Kidney (tissue), 14 donors: ENCODE data around the gene C11orf91. TPM values are rescaled to one million over a fixed set of nuclear protein-coding genes. Genes with fewer than 3 reads are reported as not detected.

Experiments used
- DNase-seq, 5 donors: peaks; one replicate each; pipeline ENCODE4 v3.0.0-alpha.2; 2013 to 2020
- FAIRE-seq: peaks from 2 replicates; lab custom pipeline; 2012; peaks lifted over from hg19 to GRCh38; lab: Jason Lieb, UNC
- H3K27ac ChIP-seq, 2 donors: one replicate each; pipeline ENCODE4 v1.7.0; 2013; ENCODE audit warnings: low read depth in 2 of 2, low read length in 2 of 2, inconsistent platforms in 1 of 2
- H3K27me3 ChIP-seq: one replicate; pipeline ENCODE4 v1.7.1; 2013; ENCODE audit warnings: low read length, inconsistent platforms; ENCODE audit not compliant: control insufficient read depth, insufficient read depth
- H3K36me3 ChIP-seq, 3 donors: one replicate each; pipeline versions ENCODE4 v1.7.0 to v1.7.1; 2013; ENCODE audit warnings: low read length in 3 of 3, control low read depth in 1 of 3, inconsistent platforms in 1 of 3; ENCODE audit not compliant: insufficient read depth in 3 of 3, control insufficient read depth in 2 of 3
- H3K4me1 ChIP-seq, 3 donors: one replicate each; pipeline versions ENCODE4 v1.7.0 to v1.7.1; 2013; ENCODE audit warnings: low read length in 3 of 3, inconsistent platforms in 1 of 3, low read depth in 1 of 3; ENCODE audit not compliant: control insufficient read depth in 2 of 3, insufficient read depth in 2 of 3
- H3K4me3 ChIP-seq, 3 donors: one replicate each; pipeline versions ENCODE4 v1.7.0 to v1.8.1; 2013; ENCODE audit warnings: low read length in 3 of 3, control low read depth in 1 of 3, inconsistent platforms in 1 of 3
- H3K9ac ChIP-seq, 3 donors: one replicate each; pipeline versions ENCODE4 v1.7.0 to v1.7.1; 2013; ENCODE audit warnings: low read length in 3 of 3, control low read depth in 1 of 3, inconsistent platforms in 1 of 3
- H3K9me3 ChIP-seq, 3 donors: one replicate each; pipeline versions ENCODE4 v1.7.0 to v1.7.1; 2013; ENCODE audit warnings: low read length in 3 of 3, control low read depth in 1 of 3, inconsistent platforms in 1 of 3; ENCODE audit not compliant: control insufficient read depth in 2 of 3, insufficient read depth in 1 of 3
- CTCF ChIP-seq: IDR thresholded peaks from 3 replicates; pipeline ENCODE4 v1.5.1; 2012; ENCODE audit warnings: mild to moderate bottlenecking, moderate library complexity, borderline replicate concordance; ENCODE audit not compliant: insufficient read depth; ENCODE audit errors: extremely low read depth
- intact Hi-C: fragments of 100-400 bp; cut with DNase I; formaldehyde crosslinking; loops from one replicate; pipeline ENCODE4 v1.11.1; 2022
- polyA plus RNA-seq: library from polyadenylated mRNA; stranded (reverse); fragments of 350-450 nt; fragmentation: Illumina TruSeq; extraction: RNeasy Lipid Tissue Mini Kit (QIAGEN cat#74804); gene quantifications from one replicate; pipeline ENCODE4 v1.2.3, GENCODE V29; 2014; ENCODE audit warnings: low read depth, low replicate concordance; ENCODE audit not compliant: insufficient read depth
- total RNA-seq: library from RNA; stranded (reverse); fragmentation: NEBNext Ultra II Directional; extraction: Animal tissue kit (Norgen Biotek cat#: 25700); gene quantifications from one replicate; pipeline ENCODE4 v1.2.1, GENCODE V29; 2021
- donor health status: control.
- donor health status: control.
- donor health status: control.
- donor health status: control.
- donor health status: control.
- donor health status: DM: yes; HTN: yes; CAD: no.
- donor health status: Normal renal cell carcinoma (clear cell type).

C11orf91 gene
- total and polyA plus RNA-seq, 2 donors from 2014 or later = not detected

- H3K27me3 ChIP-seq = no peaks in the 10 kb centered on the region
- no peak overlapping the region for H3K4me3 ChIP-seq
- peak overlapping the region in 1 of 3 donors; percentile 27 for H3K9ac ChIP-seq
- H3K9me3 ChIP-seq = no peaks in the 10 kb centered on the region
- no peak for TF ChIP-seq CTCF
- intact Hi-C loops = no loop called here
- no peak for DNase-seq
- peaks cover 0 to 30% (median 14%) of the 10 kb centered on the region in 3 donors for H3K36me3 ChIP-seq
- peaks cover 3 to 43% (median 38%) of the 10 kb centered on the region in 3 donors for H3K4me1 ChIP-seq
- no peak for FAIRE-seq
- peak overlapping the region; percentile 94 to 96 for H3K27ac ChIP-seq
These were observed 22.1 kb upstream of the C11orf91 start for GRCh38 chr11:33722590-33723234.

- Histone ChIP-seq H3K9me3 (no peaks in the 10 kb centered on the region), H3K9ac (peak overlapping the region in 1 of 3 donors; percentile 27), H3K4me1 (peaks cover 3 to 43% (median 38%) of the 10 kb centered on the region in 3 donors), H3K27ac (peak overlapping the region; percentile 94 to 96), H3K36me3 (peaks cover 0 to 35% (median 19%) of the 10 kb centered on the region in 3 donors), H3K27me3 (no peaks in the 10 kb centered on the region), H3K4me3 (no peak overlapping the region)
- intact Hi-C loops = no loop called here
- DNase-seq (no peak), FAIRE-seq (no peak)
- TF ChIP-seq CTCF = no peak
These were observed 21.4 kb upstream of the C11orf91 start for GRCh38 chr11:33721984-33722383.

GRCh38 chr11:33721426-33721825 lies 20.8 kb upstream of the C11orf91 start:
- Histone ChIP-seq H3K4me1 (peaks cover 3 to 48% (median 41%) of the 10 kb centered on the region in 3 donors), H3K4me3 (no peak overlapping the region), H3K27ac (peak overlapping the region; percentile 94 to 96), H3K9ac (no peak overlapping the region), H3K36me3 (peaks cover 0 to 40% (median 25%) of the 10 kb centered on the region in 3 donors), H3K27me3 (no peaks in the 10 kb centered on the region), H3K9me3 (no peaks in the 10 kb centered on the region)
- intact Hi-C loops = no loop called here
- TF ChIP-seq CTCF = no peak
- no peak for FAIRE-seq
- DNase-seq = no peak
